GM12892 (cell line): Measurements from ENCODE around the gene TM2D3.

Source experiments
- POLR2A ChIP-seq: IDR thresholded peaks from 2 replicates; pipeline ENCODE4 v1.6.1; 2011; ENCODE audit warnings: low read depth, low read length, control low read depth
- POLR2AphosphoS5 ChIP-seq: IDR thresholded peaks from 2 replicates; pipeline ENCODE4 v1.6.1; 2011; ENCODE audit warnings: low read depth, low read length, control low read depth

GRCh38 chr15:101648356-101648755, 3.8 kb downstream of the TM2D3 start:
- TF ChIP-seq POLR2A (no peak), POLR2AphosphoS5 (no peak)
